Measurements from ENCODE around the gene NLN.

NLN gene

GRCh38 chr5:65811004-65811403, 89.0 kb downstream of the NLN start:
- DNase-seq = peak; percentile 73

DNA sequence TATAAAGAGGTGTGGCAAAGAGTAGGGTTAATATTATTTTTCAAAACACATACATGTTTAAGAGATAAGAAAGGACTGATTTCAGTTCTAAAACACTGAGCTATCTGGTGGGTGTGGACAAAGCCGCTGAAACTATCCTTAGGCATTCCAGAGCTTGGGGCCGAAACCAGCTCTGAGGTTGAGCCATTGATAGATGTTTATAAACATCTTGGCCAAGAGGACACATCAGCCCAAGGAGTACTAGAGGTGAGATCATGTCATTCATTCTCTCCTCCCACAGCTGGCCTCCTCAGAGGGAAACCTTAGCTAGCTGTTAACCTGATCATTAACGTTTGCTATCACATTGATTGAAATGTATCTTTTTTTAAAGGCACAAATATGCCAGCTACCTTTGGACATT, 89.9 kb downstream of the NLN start:
- no peak for DNase-seq

- no peak for DNase-seq
Measured at GRCh38 chr5:65812648-65813047, 90.6 kb downstream of the NLN start.

- no peak for DNase-seq
Measured at GRCh38 chr5:65813174-65813573, 91.2 kb downstream of the NLN start.

DNA sequence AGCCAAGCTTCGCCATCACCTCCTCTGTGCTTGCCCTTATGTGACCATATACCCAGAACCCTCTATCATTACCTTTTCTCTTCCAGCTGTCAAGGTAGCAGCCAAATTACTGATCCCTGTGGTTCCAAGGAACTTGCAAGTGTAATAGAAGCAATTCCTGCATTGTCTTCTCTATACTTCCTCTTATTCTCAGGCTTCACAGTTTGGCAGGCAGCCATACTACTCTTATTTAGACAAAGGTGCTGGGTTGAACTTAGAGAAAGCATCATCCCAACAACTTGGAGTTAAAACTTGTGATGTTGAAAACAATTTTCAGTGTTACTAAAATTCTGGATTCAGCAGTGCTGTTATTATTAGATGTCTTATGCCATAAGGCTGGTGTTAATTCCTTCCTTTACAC, 93.2 kb downstream of the NLN start:
- no peak for DNase-seq

DNA sequence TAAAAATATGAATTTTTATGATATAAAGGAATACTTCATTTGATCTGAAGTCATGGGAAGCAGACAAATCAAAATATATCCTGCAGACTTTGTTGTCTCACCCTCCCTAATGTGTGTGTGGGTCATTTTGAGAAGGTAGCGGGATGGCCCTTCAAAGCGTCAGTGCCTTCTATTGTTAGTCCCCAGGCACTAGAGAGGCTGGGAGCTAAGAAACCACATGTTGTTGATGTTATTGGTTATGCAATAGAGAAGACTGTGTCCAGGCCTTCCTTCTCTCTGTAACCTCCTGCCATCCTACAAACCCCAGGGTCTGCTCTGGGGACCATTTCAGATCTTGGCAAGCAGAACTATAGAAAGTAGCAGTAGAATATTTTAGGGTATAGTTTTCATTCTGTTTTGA, 94.7 kb downstream of the NLN start:
- DNase-seq = no peak

DNA sequence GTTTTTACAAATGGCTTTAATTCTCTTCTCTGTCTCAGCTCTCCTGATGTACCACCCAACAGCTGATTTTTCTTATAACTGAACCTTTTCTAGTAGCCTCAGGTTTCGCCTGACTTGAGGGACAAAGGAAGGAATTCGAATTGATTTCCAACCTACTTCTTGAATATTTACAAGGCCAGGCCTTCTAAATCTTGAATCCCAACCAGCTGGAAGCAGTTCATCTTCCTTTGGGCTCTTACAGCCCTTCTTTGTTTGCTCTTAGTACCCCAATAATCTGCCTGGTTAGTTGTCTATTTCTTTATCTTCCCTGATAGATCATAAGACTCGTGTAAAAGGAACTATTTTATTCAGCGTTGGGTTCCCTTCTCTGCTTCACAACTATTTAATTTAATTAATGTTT, 95.9 kb downstream of the NLN start:
- no peak for DNase-seq

DNA sequence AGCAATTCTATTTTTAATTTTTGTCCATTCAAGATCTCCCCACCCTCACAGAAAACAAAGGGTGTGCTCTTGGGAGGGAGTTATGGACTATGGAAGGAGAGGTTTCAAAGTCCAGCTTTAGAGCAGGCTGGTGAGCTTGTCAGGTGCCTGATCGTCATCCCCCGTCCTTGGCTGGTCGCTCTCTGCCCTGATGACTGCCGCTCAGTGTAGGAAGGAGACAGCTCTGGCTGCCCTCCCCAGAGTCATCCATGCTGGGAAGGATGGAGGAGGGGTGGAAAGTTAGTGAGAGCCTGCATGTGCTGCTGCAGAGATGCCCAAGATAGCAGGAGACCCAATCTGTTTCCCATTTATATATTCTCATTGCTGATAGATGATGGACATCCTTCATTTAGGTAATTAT, 96.6 kb downstream of the NLN start:
- no peak for DNase-seq

DNA sequence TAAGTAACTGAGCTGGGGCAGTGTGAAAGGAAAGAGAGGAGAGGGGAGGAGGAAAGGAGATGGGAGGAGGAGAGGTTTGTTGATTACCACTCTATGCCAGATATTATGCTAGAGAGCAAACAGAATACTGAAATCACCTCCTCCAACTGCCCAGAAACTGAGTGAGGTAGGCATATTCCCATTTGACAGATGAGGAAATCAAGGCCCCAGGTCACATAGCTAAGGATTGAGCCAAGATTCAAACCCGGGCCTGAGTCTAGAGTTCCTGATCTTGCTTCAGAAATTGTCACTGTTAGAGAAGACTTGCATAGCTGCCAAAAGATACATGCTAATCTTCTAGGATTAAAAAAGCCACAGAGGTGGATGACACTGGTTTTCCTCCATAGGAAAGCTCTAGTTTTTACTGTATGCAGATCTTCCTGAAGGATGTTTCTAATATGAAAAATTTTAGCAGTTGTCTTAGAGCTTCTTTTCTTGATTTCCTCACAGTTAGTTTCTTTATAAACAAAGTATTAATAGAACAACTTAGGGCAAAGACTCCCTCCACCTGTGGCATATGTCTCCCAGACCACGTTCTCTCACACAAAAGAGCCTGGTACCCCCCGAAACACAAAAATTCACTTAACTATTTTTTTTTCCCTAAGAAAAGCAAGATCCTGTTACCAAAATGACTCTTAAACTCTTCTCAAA, 97.4 kb downstream of the NLN start:
- no peak for DNase-seq

GRCh38 chr5:65819905-65820240, 97.9 kb downstream of the NLN start:
- no peak for DNase-seq

GRCh38 chr5:65820373-65820772, 98.4 kb downstream of the NLN start:
- no peak for DNase-seq

GRCh38 chr5:65821966-65822365, 100.0 kb downstream of the NLN start:
- DNase-seq = no peak

GRCh38 chr5:65822710-65823109, 100.7 kb downstream of the NLN start:
- DNase-seq = no peak

GRCh38 chr5:65823204-65823603, 101.2 kb downstream of the NLN start:
- DNase-seq = peak; percentile 31

- no peak for DNase-seq
Measured at GRCh38 chr5:65823845-65824445, 101.9 kb downstream of the NLN start.

DNA sequence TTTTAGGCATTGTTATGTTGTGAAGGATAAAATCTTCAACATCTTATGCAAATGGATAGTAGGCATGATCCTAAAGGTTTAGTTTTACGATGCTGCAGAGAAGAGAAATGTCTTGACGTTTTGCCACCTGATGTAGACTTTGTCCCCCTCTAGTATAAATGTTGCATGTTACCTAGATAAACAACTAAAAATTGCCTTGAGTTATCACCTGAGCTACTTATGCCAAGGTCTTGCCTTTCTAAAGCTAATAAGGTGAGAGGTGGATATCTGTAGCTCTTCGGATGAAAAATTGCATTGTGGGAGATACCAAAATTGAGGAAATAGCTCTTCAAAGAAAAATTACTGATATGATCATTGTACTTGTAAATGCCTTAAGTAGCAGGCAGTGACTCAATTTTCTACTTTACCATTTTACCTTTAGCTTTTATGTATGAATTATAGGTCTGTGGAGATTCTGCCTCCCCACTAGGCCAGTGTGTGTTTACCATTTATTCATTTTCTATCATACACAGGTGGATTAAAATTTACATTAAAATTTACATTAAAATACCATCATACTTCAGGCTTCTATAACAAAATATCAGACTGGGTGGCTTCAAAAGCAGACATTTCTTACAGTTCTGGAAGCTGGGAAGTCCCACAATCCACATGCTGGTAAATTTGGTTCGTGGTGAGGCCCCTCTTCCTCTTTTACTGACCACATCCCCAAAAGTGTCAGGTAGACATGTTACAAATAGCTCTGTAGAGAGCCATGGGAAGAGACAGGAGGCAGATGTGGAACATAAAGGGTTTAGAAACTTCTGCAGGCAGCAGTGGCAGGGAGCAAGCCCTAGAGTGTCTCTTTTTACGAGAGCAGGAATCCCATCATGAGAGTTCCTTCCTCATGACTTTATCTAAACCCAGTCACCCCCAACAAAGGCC, 103.7 kb downstream of the NLN start:
- DNase-seq = no peak

GRCh38 chr5:65828022-65828896, 106.3 kb downstream of the NLN start:
- DNase-seq = peak; percentile 74

DNA sequence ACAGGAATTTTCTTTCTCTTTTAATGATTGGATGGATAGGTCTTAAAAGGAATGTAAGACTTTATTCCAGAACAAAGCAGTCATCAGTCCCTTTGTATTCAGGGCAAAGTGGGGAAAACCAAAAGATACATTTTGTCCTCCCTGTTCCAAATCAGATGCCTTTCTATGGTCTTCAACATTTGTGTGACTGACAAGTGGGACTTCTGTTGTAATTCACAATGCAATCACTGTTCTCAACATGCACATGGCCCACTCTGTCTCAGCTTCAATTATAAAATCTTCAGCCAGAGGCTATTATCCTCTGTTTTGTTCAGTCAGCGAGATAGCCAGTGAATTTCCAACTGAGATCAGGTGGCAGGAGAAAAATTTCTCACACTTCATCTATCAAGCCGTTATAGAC, 108.9 kb downstream of the NLN start:
- DNase-seq = no peak

GRCh38 chr5:65831276-65831675, 109.3 kb downstream of the NLN start:
- no peak for DNase-seq

DNA sequence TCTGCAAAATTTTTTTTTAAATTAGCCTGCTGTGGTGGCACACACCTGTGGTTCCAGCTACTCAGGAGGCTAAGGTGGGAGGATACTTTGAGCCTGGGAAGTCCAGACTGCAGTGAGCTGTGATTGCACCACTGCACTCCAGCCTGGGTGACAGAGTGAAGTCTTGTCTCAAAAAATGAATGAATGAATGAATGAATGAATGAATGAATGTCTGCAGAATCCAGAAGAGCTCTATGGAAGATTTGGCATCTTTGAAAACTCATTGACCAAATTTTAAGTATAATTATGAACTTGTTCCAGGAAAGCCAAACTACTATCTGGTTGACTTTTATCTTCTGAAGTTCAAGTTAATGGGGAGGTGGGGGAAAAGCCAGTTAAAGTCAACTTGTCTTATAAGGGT, 110.1 kb downstream of the NLN start:
- no peak for DNase-seq

DNA sequence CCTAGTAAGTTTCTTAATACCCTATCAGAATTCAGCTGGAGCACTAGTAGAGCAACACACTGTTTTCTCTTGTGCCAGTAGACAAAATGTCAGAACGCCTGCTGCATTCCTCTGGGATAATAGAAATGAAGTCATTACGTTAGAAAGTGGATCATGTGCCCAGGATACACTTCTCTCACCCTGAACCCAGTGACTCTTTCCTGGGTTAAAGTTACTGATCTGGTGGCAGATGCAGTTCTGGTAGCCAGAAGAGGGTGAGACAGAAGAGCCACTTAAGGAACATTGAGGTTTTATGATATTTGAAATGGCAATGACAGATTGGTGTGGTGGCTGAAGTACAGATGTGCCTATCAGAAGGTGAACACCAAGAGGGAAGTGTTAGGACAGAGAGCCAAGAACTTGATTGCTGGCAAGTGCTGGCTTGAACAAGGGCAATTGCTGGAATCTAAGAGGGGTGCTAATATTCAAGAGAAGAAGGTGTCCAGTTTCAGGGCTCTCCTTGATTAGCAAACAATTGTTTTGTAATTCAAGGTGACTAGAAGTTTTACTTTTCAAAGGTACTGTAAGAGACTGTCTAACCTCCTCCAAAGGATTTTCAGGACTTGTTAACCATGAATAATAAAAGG, 110.7 kb downstream of the NLN start:
- no peak for DNase-seq

- no peak for DNase-seq
Measured at GRCh38 chr5:65833780-65834179, 111.8 kb downstream of the NLN start.
